Measurements from ENCODE around the gene F12. TPM values are rescaled to one million over a fixed set of nuclear protein-coding genes. Genes with fewer than 3 reads are reported as not detected.
A peak's percentile ranks its signal among the peaks of the same experiment; 100 is the strongest.

F12 gene
- total and polyA plus RNA-seq, 2 of the 8 experiments (the other 6 are each of a cell fraction or from before 2014, with no cell fraction given): 6.5 to 7.8 TPM

DNA sequence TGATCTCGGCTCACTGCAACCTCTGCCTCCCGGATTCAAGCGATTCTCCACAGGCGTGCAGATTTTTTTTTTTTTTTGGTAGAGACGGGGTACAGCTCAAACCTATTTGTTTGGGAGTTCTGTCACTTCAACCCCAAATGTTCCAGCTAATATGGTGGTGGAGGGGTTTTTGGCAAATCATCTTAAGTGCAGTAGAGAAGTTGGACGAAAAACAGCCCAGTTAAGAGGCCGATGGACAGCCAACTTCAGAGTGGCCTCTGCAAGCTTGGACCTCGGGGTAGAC is 36.5 kb upstream of the F12 start:
- Histone ChIP-seq H3K79me2 (ENCODE audit: control insufficient read depth in 1 of 2, insufficient read depth in 2 of 2, low read length in 2 of 2) (no peaks in the 10 kb centered on the region), H3K27me3 (replicated peaks in 1 of 4; ENCODE audit: control insufficient read depth in 3 of 4, extremely low read depth in 1 of 4, insufficient read depth in 3 of 4, low read length in 3 of 4) (peaks cover 0 to 13% (median 5%) of the 10 kb centered on the region in 4 experiments; a peak in 5 of 7 replicates), H4K91ac (replicated peaks; ENCODE audit: insufficient read length, low read length) (no peak overlapping the region), H3K23ac (ENCODE audit: insufficient read length) (no peak overlapping the region), H3K4me3 (ENCODE audit: extremely low read depth in 1 of 4, insufficient read depth in 2 of 4, low read depth in 3 of 4, low read length in 4 of 4) (peak overlapping the region; percentile 43 to 74 (median 64); a peak in 7 of 8 replicates), H3K9me3 (ENCODE audit: insufficient read depth in 2 of 2, low read depth in 1 of 2, low read length in 1 of 2) (no peaks in the 10 kb centered on the region), H2BK20ac (ENCODE audit: low read length) (no peak overlapping the region), H4K20me1 (replicated peaks in 1 of 2; ENCODE audit: control insufficient read depth in 1 of 2, insufficient read depth in 2 of 2, low read length in 2 of 2) (peaks cover 0 to 7% of the 10 kb centered on the region in 2 experiments), H3K4me2 (ENCODE audit: insufficient read depth in 1 of 2, low read depth in 2 of 2, low read length in 2 of 2) (peak overlapping the region; percentile 89 to 93), H2BK15ac (ENCODE audit: low read length) (no peak overlapping the region), H2BK120ac (replicated peaks; ENCODE audit: low read depth, low read length) (no peak overlapping the region), H4K5ac (ENCODE audit: insufficient read length, low read depth, low read length) (peak overlapping the region; percentile 15), H2BK12ac (ENCODE audit: low read depth, low read length) (no peak overlapping the region), H3K23me2 (ENCODE audit: low read depth, low read length) (peaks cover 9% of the 10 kb centered on the region), H3K27ac (ENCODE audit: low read depth, low read length) (no peak overlapping the region), H4K8ac (ENCODE audit: extremely low read depth, insufficient read depth, low read length) (no peak overlapping the region), H3K79me1 (ENCODE audit: low read depth, low read length) (no peaks in the 10 kb centered on the region; the same call in none of the 2 replicates), H3K4ac (replicated peaks; ENCODE audit: insufficient read length, low read depth, low read length) (no peak overlapping the region), H2BK5ac (ENCODE audit: low read depth, low read length) (0 out of 2 replicates have a peak overlapping the region, but pooled peaks have one; percentile 35), H2AK5ac (ENCODE audit: low read depth, low read length) (no peak overlapping the region), H3K56ac (replicated peaks; ENCODE audit: insufficient read length, low read depth, low read length) (no peak overlapping the region), H2AFZ (ENCODE audit: low read length) (no peak overlapping the region), H3K9ac (replicated peaks in 1 of 4; ENCODE audit: extremely low read depth in 1 of 4, low read depth in 3 of 4, low read length in 3 of 4) (peak overlapping the region in 3 of 4 experiments; percentile 7 to 76 (median 74); a peak in 3 of 7 replicates), H3K36me3 (ENCODE audit: control insufficient read depth in 2 of 4, insufficient read depth in 4 of 4, low read length in 3 of 4) (peaks cover 2 to 4% (median 3%) of the 10 kb centered on the region in 4 experiments; a peak in 2 of 8 replicates), H3K18ac (ENCODE audit: extremely low read depth, low read length) (peak overlapping the region; percentile 84; the same call in 1 of the 2 replicates), H3K4me1 (replicated peaks in 1 of 4; ENCODE audit: control insufficient read depth in 3 of 4, insufficient read depth in 4 of 4, low read length in 3 of 4) (peaks cover 0 to 30% (median 15%) of the 10 kb centered on the region in 4 experiments; a peak in 6 of 7 replicates), H3K14ac (ENCODE audit: insufficient read length) (no peak overlapping the region)
- no peak for DNase-seq (ENCODE audit: low read depth in 1 of 2, low spot score in 2 of 2)
- no peak for FAIRE-seq
- 60% methylated on average over 6 of the region's 8 CpGs; no CpG with 5 or more reads in 1 of the 2 experiments for WGBS, 2 experiments (ENCODE audit: extremely low coverage in 1 of 2, insufficient coverage in 1 of 2, insufficient read length in 1 of 2, insufficient replicate concordance in 2 of 2, low coverage in 1 of 2, low lambda C conversion rate in 2 of 2, missing lambda C conversion rate in 1 of 2)
- ChIA-PET CTCF (ENCODE audit: partially characterized antibody) (interaction anchor here (0.5 to 23.6 kb wide), 16 partner anchors 8 to 737 kb away, joined by 3 to 430 read pairs (median 5); partner anchors contain the start of genes F12, PDLIM7, PFN3 and SLC34A1), POLR2A (ENCODE audit: partially characterized antibody) (interaction anchor here (0.6 to 67.5 kb wide), 16 partner anchors 9 to 154 kb away, joined by 3 to 3349 read pairs (median 9); partner anchors contain the start of genes DBN1, DOK3, F12 and GRK6)
- no peak for TF ChIP-seq GTF2F1 (IDR thresholded peaks at IDR 0.05; ENCODE audit: borderline replicate concordance, low read depth, low read length)
- TF ChIP-seq SUZ12 (IDR thresholded peaks at IDR 0.05; ENCODE audit: low read length): no peak
- no peak for TF ChIP-seq CREB1 (IDR thresholded peaks at IDR 0.05)
- TF ChIP-seq USF2 (IDR thresholded peaks at IDR 0.05; ENCODE audit: low read length): no peak
- no peak for TF ChIP-seq POLR2AphosphoS5 (IDR thresholded peaks at IDR 0.05; ENCODE audit: low read depth, low read length)
- no peak for TF ChIP-seq SP2 (IDR thresholded peaks at IDR 0.05; ENCODE audit: low read length)
- TF ChIP-seq ATF3 (IDR thresholded peaks at IDR 0.05; ENCODE audit: insufficient read depth, low read depth, low read length): no peak
- TF ChIP-seq, protein P1, sequence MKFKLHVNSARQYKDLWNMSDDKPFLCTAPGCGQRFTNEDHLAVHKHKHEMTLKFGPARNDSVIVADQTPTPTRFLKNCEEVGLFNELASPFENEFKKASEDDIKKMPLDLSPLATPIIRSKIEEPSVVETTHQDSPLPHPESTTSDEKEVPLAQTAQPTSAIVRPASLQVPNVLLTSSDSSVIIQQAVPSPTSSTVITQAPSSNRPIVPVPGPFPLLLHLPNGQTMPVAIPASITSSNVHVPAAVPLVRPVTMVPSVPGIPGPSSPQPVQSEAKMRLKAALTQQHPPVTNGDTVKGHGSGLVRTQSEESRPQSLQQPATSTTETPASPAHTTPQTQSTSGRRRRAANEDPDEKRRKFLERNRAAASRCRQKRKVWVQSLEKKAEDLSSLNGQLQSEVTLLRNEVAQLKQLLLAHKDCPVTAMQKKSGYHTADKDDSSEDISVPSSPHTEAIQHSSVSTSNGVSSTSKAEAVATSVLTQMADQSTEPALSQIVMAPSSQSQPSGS (IDR thresholded peaks at IDR 0.05; ENCODE audit: low read length): no peak
- TF ChIP-seq KDM5A (IDR thresholded peaks at IDR 0.05; ENCODE audit: low read length): no peak
- no peak for TF ChIP-seq SP4 (IDR thresholded peaks at IDR 0.05; ENCODE audit: low read length)
- no peak for TF ChIP-seq TAF1 (IDR thresholded peaks at IDR 0.05; ENCODE audit: low read depth, low read length)
